Measurements from ENCODE around the gene RBM20. TPM values are rescaled to one million over a fixed set of nuclear protein-coding genes. Genes with fewer than 3 reads are reported as not detected.

The RBM20 gene
- total RNA-seq, 1 donor from 2014 or later, result 0.32 TPM

GRCh38 chr10:110694263-110694662 is 50.1 kb downstream of the RBM20 start:
- peaks cover 7% of the 10 kb centered on the region for H3K9me3 Mint-ChIP-seq
- H3K27me3 ChIP-seq, result no peaks in the 10 kb centered on the region
- H3K36me3 Mint-ChIP-seq, result no peaks in the 10 kb centered on the region
- no peaks in the 10 kb centered on the region for H3K4me1 ChIP-seq
- no peak overlapping the region for H3K4me3 Mint-ChIP-seq
- no peak overlapping the region for H3K4me3 ChIP-seq
- no peak for TF ChIP-seq EZH2 (IDR thresholded peaks at IDR 0.05)
- TF ChIP-seq EZH2phosphoT487 (IDR thresholded peaks at IDR 0.05), result no peak
- no peak for TF ChIP-seq CTCF (IDR thresholded peaks at IDR 0.05)
- H3K36me3 ChIP-seq, result no peaks in the 10 kb centered on the region
- H3K79me2 ChIP-seq (ENCODE audit: low read depth), result no peaks in the 10 kb centered on the region
- H3F3A ChIP-seq (ENCODE audit: low read depth), result no peaks in the 10 kb centered on the region
- H3K27ac ChIP-seq, result no peak overlapping the region
- H3K27me3 Mint-ChIP-seq (ENCODE audit: insufficient read depth, low read depth), result no peaks in the 10 kb centered on the region
- no peak overlapping the region for H3K9ac ChIP-seq
- H3K4me1 Mint-ChIP-seq, result peaks cover 2% of the 10 kb centered on the region
- H2AFZ ChIP-seq (replicated peaks), result no peak overlapping the region
- H3K27ac Mint-ChIP-seq, result no peak overlapping the region
- no peak for DNase-seq (ENCODE audit: low spot score)
- H4K20me1 ChIP-seq (ENCODE audit: low read depth), result no peaks in the 10 kb centered on the region
- H3K9me3 ChIP-seq (ENCODE audit: low read depth), result no peaks in the 10 kb centered on the region
- H3K4me2 ChIP-seq, result no peak overlapping the region

DNA sequence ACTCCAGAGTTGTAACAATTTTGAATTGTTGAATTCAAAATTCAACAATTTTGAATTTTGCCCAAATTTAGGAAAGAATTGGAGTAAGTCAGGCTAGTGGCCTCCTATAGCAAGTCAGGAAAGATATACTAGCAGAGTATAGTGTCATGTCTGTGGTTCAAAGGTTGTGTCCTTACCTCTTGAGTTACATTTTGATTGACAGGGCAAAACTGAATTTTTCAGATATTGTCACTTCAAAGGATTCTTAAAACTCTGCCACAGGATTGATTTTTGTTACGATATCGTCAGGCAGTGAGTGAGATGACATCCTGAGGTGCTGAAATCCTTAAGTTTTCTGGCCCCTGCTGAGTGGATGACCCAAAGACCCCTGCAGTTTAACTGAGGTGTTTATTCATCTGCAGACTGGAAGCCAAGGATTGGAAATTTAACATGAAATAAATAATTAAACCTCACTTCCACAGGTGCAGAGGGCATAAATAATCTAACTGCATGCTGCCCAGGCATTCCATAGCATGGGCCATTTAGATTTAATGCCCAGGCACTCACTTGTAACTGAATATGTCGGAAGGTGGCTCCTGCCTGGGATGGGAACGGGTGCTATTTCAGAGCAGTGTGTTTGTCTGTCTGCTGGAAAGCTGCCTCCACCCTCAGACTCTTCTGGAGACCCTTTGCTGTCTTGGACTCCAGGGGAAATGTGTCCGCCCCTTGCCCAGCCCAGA is 50.8 kb downstream of the RBM20 start:
- H3K4me1 Mint-ChIP-seq, result peaks cover 2% of the 10 kb centered on the region

DNA sequence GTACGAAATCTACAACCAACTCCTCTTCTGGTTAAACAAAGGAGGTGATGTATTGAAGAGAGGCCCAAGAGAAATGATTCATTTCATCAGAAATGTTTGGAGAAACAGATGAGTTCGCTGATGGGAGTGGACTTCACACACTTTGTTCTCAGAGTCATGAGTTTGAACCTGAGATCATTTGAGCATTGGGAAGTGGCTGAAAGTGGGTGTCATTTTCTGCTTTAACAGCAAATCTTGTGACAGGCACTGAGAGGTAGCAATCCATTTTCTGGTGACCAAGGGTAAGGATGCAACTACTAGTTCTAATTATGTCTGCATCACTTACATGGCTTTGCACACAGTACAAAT is 51.4 kb downstream of the RBM20 start:
- Mint-ChIP-seq H3K9me3 (peaks cover 7% of the 10 kb centered on the region), H3K4me1 (peaks cover 2% of the 10 kb centered on the region), H3K4me3 (no peak overlapping the region), H3K27me3 (ENCODE audit: insufficient read depth, low read depth) (no peaks in the 10 kb centered on the region), H3K36me3 (no peaks in the 10 kb centered on the region), H3K27ac (no peak overlapping the region)
- Histone ChIP-seq H2AFZ (replicated peaks) (no peak overlapping the region), H3K27ac (no peak overlapping the region), H3F3A (ENCODE audit: low read depth) (no peaks in the 10 kb centered on the region), H4K20me1 (ENCODE audit: low read depth) (no peaks in the 10 kb centered on the region), H3K27me3 (no peaks in the 10 kb centered on the region), H3K4me3 (no peak overlapping the region), H3K36me3 (no peaks in the 10 kb centered on the region), H3K79me2 (ENCODE audit: low read depth) (no peaks in the 10 kb centered on the region), H3K4me2 (no peak overlapping the region), H3K4me1 (no peaks in the 10 kb centered on the region), H3K9ac (no peak overlapping the region), H3K9me3 (ENCODE audit: low read depth) (no peaks in the 10 kb centered on the region)
- TF ChIP-seq CTCF (IDR thresholded peaks at IDR 0.05), result no peak
- TF ChIP-seq EZH2 (IDR thresholded peaks at IDR 0.05), result no peak
- no peak for TF ChIP-seq EZH2phosphoT487 (IDR thresholded peaks at IDR 0.05)
- DNase-seq (ENCODE audit: low spot score), result no peak

More for the DNA sequence above, 50.8 kb downstream of the RBM20 start:
- H4K20me1 ChIP-seq (ENCODE audit: low read depth), result no peaks in the 10 kb centered on the region
- H3K4me3 ChIP-seq, result no peak overlapping the region
- no peak for DNase-seq (ENCODE audit: low spot score)
- no peaks in the 10 kb centered on the region for H3K36me3 Mint-ChIP-seq
- H3K27ac Mint-ChIP-seq, result no peak overlapping the region
- no peaks in the 10 kb centered on the region for H3K27me3 ChIP-seq
- no peak overlapping the region for H3K4me2 ChIP-seq
- H3K9ac ChIP-seq, result no peak overlapping the region
- no peaks in the 10 kb centered on the region for H3K79me2 ChIP-seq (ENCODE audit: low read depth)
- no peaks in the 10 kb centered on the region for H3K4me1 ChIP-seq
- TF ChIP-seq EZH2phosphoT487 (IDR thresholded peaks at IDR 0.05) (no peak), CTCF (IDR thresholded peaks at IDR 0.05) (no peak), EZH2 (IDR thresholded peaks at IDR 0.05) (no peak)
- H3K36me3 ChIP-seq, result no peaks in the 10 kb centered on the region
- H3K9me3 ChIP-seq (ENCODE audit: low read depth), result no peaks in the 10 kb centered on the region
- no peaks in the 10 kb centered on the region for H3F3A ChIP-seq (ENCODE audit: low read depth)
- H3K4me3 Mint-ChIP-seq, result no peak overlapping the region
- no peak overlapping the region for H2AFZ ChIP-seq (replicated peaks)
- peaks cover 7% of the 10 kb centered on the region for H3K9me3 Mint-ChIP-seq
- no peak overlapping the region for H3K27ac ChIP-seq
- no peaks in the 10 kb centered on the region for H3K27me3 Mint-ChIP-seq (ENCODE audit: insufficient read depth, low read depth)

Data from neural progenitor cell (in vitro differentiated cells).